Endodermal cell (in vitro differentiated cells): Measurements from ENCODE around the gene FBXL13. TPM values are rescaled to one million over a fixed set of nuclear protein-coding genes. Genes with fewer than 3 reads are reported as not detected.

Experiments
- DNase-seq: peaks from one replicate; pipeline ENCODE4 v3.0.0-alpha.2; 2017
- H3K27ac ChIP-seq: 2 replicates; pipeline ENCODE4 v1.5.1; 2013; ENCODE audit warnings: mild to moderate bottlenecking, low read depth, low read length, moderate library complexity
- H3K27me3 ChIP-seq: 2 replicates; pipeline ENCODE4 v1.6.1; 2013; ENCODE audit warnings: mild to moderate bottlenecking, low read length, moderate library complexity; ENCODE audit not compliant: insufficient read depth, control insufficient read depth, poor library complexity, severe bottlenecking
- H3K36me3 ChIP-seq: 2 replicates; pipeline ENCODE4 v1.7.0; 2013; ENCODE audit warnings: mild to moderate bottlenecking, low read length, moderate library complexity; ENCODE audit not compliant: control insufficient read depth, insufficient read depth
- H3K4me1 ChIP-seq: one replicate; pipeline ENCODE4 v1.7.0; 2013; ENCODE audit warnings: low read length; ENCODE audit not compliant: control insufficient read depth, insufficient read depth
- H3K4me3 ChIP-seq: 2 replicates; pipeline ENCODE4 v1.5.1; 2013; ENCODE audit warnings: mild to moderate bottlenecking, low read length, moderate library complexity
- H3K9ac ChIP-seq: 2 replicates; pipeline ENCODE4 v1.6.1; 2013; ENCODE audit warnings: mild to moderate bottlenecking, low read length, moderate library complexity; ENCODE audit not compliant: poor library complexity, severe bottlenecking; ENCODE audit errors: extremely low read depth
- H3K9me3 ChIP-seq: 2 replicates; pipeline ENCODE4 v1.6.1; 2013; ENCODE audit warnings: mild to moderate bottlenecking, low read length, moderate library complexity; ENCODE audit not compliant: control insufficient read depth
- H3K27ac Mint-ChIP-seq: 2 replicates; pipeline ENCODE4 v1.8.0; 2020; ENCODE audit warnings: mixed read lengths
- H3K27me3 Mint-ChIP-seq: 2 replicates; pipeline ENCODE4 v1.8.0; 2021; ENCODE audit warnings: mild to moderate bottlenecking, mixed read lengths; ENCODE audit not compliant: insufficient read depth
- H3K36me3 Mint-ChIP-seq: 2 replicates; pipeline ENCODE4 v1.8.0; 2020; ENCODE audit warnings: low read depth, mixed read lengths
- H3K4me1 Mint-ChIP-seq: 2 replicates; pipeline ENCODE4 v1.8.0; 2020; ENCODE audit warnings: mixed read lengths
- H3K4me3 Mint-ChIP-seq: 2 replicates; pipeline ENCODE4 v1.8.0; 2020; ENCODE audit warnings: mild to moderate bottlenecking, moderate library complexity, mixed read lengths
- H3K9me3 Mint-ChIP-seq: 2 replicates; pipeline ENCODE4 v1.8.0; 2020; ENCODE audit warnings: mild to moderate bottlenecking, mixed read lengths
- WGBS, 2 experiments: methylation state at CpG; one replicate each; pipeline versions ENCODE4 v1.1.5 to v1.1.7; 2013; ENCODE audit warnings: missing lambda C conversion rate in 2 of 2, mixed read lengths in 1 of 2; ENCODE audit not compliant: insufficient coverage in 1 of 2, insufficient read length in 1 of 2; 5-methylcytosine and 5-hydroxymethylcytosine counted together
- total RNA-seq, 2 donors: library from RNA; stranded (reverse); fragmentation: NEBNext Ultra II Directional in 1 of 2; extraction: Animal tissue kit (Norgen Biotek cat#: 25700) in 1 of 2; gene quantifications; 2 replicates in 1 of 2; 3 replicates in 1 of 2; pipeline ENCODE4 v1.2.1, GENCODE V29; 2021
- TF ChIP-seq, protein P1 (sequence below): fragments of 200-600 bp; sonication (generic); conservative IDR thresholded peaks from 2 replicates; pipeline ENCODE4 v1.5.0; 2021; ENCODE audit warnings: antibody characterized with exemption, mild to moderate bottlenecking

Gene FBXL13
- total RNA-seq, 2 donors from 2014 or later: 2.1 to 2.7 TPM

DNA sequence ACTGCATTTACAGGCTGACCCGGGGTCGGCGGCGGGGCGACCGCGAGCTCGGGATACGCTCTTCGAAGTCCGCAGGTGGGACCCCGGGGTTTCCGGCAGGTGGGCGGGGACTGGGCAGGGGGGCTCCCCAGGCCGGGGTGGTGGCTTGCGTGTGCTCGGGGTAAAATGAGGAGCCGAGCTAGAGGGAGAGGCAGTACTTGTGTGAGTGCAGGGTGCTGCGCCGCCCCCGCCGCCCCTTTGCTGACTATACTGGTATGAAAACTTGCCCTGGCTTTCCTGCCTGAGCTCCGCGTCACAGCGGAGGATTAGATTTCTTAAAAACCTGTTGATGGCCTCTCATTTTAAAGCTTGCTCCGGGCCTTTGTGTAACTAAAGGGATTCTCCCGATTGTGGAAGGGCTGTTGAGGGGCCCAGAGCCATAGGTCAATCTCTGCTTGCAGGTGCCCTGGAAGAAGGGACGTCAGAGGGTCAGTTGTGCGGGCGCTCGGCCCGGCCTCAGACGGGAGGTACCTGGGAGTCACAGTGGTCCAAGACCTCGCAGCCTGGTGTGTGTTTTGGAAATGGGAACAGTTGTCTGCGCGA, 832 bp upstream of the FBXL13 start:
- Histone ChIP-seq H3K4me1 (no peaks in the 10 kb centered on the region), H3K36me3 (peaks cover 3% of the 10 kb centered on the region), H3K9ac (peak overlapping the region; percentile 73), H3K27ac (peak overlapping the region; percentile 81), H3K27me3 (no peaks in the 10 kb centered on the region), H3K9me3 (peaks cover 5% of the 10 kb centered on the region), H3K4me3 (peak overlapping the region; percentile 89)
- Mint-ChIP-seq H3K4me3 (peak overlapping the region; percentile 72), H3K9me3 (peaks cover 4% of the 10 kb centered on the region), H3K36me3 (peaks cover 13% of the 10 kb centered on the region), H3K27me3 (no peaks in the 10 kb centered on the region), H3K4me1 (peaks cover 10% of the 10 kb centered on the region), H3K27ac (peak overlapping the region; percentile 95)
- TF ChIP-seq, protein P1, sequence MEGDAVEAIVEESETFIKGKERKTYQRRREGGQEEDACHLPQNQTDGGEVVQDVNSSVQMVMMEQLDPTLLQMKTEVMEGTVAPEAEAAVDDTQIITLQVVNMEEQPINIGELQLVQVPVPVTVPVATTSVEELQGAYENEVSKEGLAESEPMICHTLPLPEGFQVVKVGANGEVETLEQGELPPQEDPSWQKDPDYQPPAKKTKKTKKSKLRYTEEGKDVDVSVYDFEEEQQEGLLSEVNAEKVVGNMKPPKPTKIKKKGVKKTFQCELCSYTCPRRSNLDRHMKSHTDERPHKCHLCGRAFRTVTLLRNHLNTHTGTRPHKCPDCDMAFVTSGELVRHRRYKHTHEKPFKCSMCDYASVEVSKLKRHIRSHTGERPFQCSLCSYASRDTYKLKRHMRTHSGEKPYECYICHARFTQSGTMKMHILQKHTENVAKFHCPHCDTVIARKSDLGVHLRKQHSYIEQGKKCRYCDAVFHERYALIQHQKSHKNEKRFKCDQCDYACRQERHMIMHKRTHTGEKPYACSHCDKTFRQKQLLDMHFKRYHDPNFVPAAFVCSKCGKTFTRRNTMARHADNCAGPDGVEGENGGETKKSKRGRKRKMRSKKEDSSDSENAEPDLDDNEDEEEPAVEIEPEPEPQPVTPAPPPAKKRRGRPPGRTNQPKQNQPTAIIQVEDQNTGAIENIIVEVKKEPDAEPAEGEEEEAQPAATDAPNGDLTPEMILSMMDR: no peak
- 0 to 1% methylated on average over 18 to 36 of the region's 36 CpGs for WGBS, 2 experiments
- DNase-seq: peak; percentile 91

DNA sequence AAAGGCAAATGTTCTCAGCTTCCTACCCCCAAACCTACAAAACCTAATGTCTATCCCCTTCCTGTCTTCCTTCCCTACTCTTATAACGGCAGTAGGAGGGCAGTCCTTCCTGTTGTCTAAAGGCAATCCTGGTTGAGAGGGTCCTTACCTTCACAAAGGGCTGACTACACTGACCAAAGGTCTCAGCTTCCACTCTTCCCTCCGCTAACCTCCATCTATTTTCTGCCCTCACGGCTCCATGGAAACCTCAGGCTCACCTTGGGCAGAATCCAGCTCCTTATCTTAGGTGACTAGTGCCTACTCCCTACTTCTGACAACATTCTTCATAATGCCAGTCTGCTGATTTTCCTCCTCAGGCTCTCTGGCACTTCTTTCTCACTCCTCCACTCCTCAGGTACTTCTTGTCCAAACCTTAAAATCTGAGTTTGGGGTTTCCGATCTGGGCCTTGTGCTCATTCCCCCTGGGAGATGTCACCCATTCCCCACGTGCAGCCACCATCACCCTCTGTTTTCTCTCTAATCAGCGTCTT, 542 bp downstream of the FBXL13 start:
- Histone ChIP-seq H3K27me3 (no peaks in the 10 kb centered on the region), H3K4me1 (no peaks in the 10 kb centered on the region), H3K36me3 (no peaks in the 10 kb centered on the region), H3K9me3 (peaks cover 8% of the 10 kb centered on the region), H3K27ac (no peak overlapping the region), H3K9ac (peak overlapping the region; percentile 73), H3K4me3 (peak overlapping the region; percentile 89)
- 14 to 22% methylated on average over 5 to 6 of the region's 6 CpGs for WGBS, 2 experiments
- peak overlapping the region; percentile 72 for H3K4me3 Mint-ChIP-seq
- DNase-seq: no peak
- H3K27me3 Mint-ChIP-seq: no peaks in the 10 kb centered on the region
- TF ChIP-seq, protein P1: no peak
- peak overlapping the region; percentile 95 for H3K27ac Mint-ChIP-seq
- peaks cover 15% of the 10 kb centered on the region for H3K36me3 Mint-ChIP-seq
- peaks cover 10% of the 10 kb centered on the region for H3K9me3 Mint-ChIP-seq
- peaks cover 10% of the 10 kb centered on the region for H3K4me1 Mint-ChIP-seq

DNA sequence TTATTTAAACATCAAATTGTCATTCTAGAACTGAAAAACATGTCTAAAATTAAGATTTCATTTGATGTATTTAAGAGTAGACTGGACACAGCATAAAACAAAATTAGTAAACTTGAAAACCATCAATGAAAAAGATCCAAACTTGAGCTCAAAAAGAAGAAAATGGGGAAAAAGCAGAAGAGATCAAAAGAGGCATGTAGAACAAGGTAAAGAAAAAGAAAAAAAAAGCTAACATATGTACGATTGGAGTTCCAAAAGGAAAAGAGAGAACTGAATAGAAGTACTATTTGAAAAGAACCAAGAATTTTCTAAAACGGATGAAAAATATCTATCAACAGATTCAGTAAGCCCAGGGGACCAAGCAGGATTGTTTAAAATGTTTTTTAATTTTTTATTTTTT, 3.6 kb downstream of the FBXL13 start:
- H3K4me3 ChIP-seq: no peak overlapping the region
- Mint-ChIP-seq H3K36me3 (peaks cover 15% of the 10 kb centered on the region), H3K4me3 (no peak overlapping the region), H3K27ac (no peak overlapping the region), H3K9me3 (peaks cover 21% of the 10 kb centered on the region), H3K27me3 (no peaks in the 10 kb centered on the region), H3K4me1 (peaks cover 7% of the 10 kb centered on the region)
- H3K9ac ChIP-seq: no peak overlapping the region
- no peak overlapping the region for H3K27ac ChIP-seq
- H3K27me3 ChIP-seq: no peaks in the 10 kb centered on the region
- peaks cover 8% of the 10 kb centered on the region for H3K9me3 ChIP-seq
- DNase-seq: no peak
- TF ChIP-seq, protein P1: no peak
- no peaks in the 10 kb centered on the region for H3K36me3 ChIP-seq
- 88 to 98% methylated on average over 2 of the region's 2 CpGs for WGBS, 2 experiments
- H3K4me1 ChIP-seq: no peaks in the 10 kb centered on the region
